Measurements from ENCODE around the gene CSTB.
A peak's percentile ranks its signal among the peaks of the same experiment; 100 is the strongest.

CSTB gene

GRCh38 chr21:43789276-43790009 lies 13.3 kb upstream of the CSTB start, which contains the start of gene RRP1:
Gene RRP1 (plus strand): TSS chr21:43789577. CDS start chr21:43789630, 53 bp downstream.
- peak; percentile 96 for DNase-seq (ENCODE audit: low spot score)

GRCh38 chr21:43786807-43787440 lies 10.8 kb upstream of the CSTB start:
- DNase-seq (ENCODE audit: low spot score) = no peak

DNA sequence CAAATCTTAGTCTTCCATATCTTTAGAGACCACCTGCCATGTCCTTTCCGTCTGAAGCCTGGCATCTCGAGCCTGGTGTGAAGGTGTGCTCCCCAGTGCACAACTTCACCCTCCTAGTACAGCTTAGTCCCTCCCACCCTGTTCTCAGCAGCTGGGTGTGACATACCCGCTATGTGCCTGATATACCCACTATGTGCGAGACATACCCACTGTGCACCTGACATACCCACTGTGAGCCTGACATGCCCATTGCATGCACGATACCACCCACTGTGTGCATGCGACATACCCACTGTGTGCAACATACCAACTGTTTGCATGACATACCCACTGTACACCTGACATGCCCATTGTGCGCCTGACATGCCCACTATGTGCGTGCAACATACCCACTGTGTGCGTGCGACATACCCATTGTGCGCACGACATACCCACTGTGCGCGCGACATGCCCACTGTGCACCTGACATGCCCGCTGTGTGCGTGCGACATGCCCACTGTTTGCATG lies 10.2 kb upstream of the CSTB start:
- DNase-seq (ENCODE audit: low spot score) = no peak

GRCh38 chr21:43785134-43785533 lies 9.0 kb upstream of the CSTB start:
- DNase-seq (ENCODE audit: low spot score) = no peak

- no peak for DNase-seq (ENCODE audit: low spot score)
Observed at GRCh38 chr21:43783098-43783700, 7.1 kb upstream of the CSTB start.

DNA sequence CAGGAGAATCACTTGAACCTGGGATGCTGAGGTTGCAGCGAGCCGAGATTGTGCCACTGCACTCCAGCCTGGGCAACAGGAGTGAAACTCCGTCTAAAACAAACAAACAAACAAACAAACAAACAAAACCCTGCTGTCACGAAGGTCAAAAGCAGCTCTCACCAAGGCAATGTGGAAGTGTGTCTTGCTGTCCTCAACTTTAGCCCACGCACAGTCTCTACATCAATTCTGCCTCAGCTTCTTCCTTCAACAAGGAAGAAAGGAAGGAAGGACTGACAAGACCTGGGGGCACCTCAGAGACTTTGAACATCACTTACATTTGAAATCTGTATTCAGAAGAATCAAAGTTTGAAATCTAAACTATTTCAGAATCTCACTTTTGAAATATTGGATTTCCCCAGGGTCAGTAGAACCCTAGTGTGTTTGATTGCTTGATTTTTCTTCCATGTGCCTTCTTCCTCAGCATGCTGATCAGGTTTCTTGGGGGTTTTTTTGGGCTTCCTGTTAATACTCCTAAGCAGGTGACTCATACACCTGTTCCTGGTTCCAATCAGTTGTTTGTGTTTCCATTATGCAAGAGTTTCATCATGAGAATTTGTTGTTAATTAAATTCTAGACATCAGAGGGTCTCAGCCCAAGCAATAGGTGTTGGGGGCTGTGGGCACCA lies 6.5 kb upstream of the CSTB start:
- DNase-seq (ENCODE audit: low spot score) = no peak

GRCh38 chr21:43781846-43782245 lies 5.7 kb upstream of the CSTB start:
- DNase-seq (ENCODE audit: low spot score) = no peak

GRCh38 chr21:43779660-43780059 lies 3.6 kb upstream of the CSTB start:
- no peak for DNase-seq (ENCODE audit: low spot score)

GRCh38 chr21:43778469-43779335 lies 2.6 kb upstream of the CSTB start:
- DNase-seq (ENCODE audit: low spot score) = no peak

- DNase-seq (ENCODE audit: low spot score) = no peak
Observed at GRCh38 chr21:43777953-43778352, 1.8 kb upstream of the CSTB start.

DNA sequence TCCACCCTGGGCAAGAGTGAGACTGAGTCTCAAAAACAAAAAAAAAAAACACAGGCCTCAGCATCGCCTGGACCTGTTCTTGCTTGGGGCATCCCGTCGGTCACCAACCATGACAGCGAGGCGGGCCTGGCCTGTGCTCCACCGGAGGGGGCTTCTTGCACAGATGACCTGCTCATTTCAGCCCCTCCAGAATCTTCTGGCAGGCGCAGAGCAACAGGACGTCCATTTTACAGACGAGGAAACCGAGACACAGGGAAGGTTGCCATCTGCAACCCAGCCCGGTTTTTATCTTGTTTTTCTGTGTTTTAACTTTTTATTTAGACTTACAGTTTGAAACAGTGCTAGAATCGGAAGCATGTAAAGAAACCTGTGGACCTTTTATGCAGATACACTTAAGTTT lies 918 bp downstream of the CSTB start:
- DNase-seq (ENCODE audit: low spot score) = no peak

DNA sequence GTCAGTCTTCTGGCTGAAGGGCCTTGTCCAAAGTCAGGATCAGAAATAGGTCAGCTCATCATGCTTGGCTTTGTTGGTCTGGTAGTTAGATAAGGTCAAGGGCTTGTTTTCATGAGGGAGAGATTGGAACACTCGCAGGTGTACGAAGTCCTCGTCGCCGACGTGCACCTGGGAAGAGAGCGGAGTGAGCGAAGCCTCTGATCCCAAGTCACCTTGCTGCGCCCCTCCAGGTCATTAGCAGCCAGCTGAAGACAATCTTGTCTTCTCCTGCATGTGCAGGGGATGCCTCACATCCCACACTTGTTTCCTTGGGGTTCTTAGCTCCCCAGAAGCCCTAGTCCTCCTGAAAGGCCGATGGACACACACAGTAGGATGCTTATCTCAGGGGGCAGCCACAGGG lies 1.9 kb downstream of the CSTB start:
- DNase-seq (ENCODE audit: low spot score) = no peak

DNA sequence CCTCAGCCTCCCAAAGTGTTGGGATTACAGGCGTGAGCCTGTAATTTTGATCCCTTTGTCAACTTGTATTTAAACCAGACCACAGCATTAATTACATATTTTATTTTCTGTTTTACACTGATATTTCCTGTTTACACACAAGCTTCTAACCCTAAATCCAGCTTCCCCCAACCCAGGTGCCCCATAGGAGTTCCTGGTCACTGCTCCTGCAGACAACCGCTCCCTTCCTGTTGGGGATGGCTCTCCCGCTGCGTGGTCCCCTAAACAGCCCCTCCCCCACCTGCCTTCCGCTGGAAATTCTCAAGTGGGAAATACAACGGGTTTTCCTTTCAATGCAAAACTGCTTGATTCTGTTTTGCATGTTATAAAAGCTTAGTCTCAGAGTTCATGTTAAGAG lies 3.7 kb downstream of the CSTB start:
- no peak for DNase-seq (ENCODE audit: low spot score)

DNA sequence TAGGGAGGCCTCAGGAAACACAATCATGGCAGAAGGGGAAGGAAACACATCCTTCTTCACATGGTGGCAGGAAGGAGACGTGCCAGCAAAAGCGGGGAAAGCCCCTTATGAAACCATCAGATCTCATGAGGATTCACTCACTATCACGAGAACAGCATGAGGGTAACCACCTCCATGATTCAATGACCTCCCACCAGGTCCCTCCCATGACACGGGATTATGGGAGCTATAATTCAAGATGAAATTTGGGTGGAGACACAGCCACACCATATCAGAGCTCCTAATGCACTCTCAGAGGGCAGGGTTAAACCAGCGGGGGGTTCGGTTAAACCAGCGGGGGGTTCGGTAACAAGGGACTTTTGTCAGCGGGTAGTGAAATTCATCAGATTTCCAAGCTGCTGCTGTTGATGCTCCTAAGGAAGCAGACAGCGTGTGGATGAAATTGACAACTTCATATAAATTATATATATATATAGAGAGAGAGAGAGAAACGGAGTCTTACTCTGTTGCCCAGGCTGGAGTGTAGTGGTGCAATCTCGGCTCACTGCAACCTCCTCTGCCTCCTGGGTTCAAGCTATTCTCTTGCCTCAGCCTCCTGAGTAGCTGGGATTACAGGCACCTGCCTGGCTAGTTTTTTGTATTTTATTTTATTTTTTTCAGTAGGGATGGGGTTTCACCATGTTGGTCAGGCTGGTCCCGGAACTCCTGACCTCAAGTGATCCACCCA lies 4.2 kb downstream of the CSTB start:
- no peak for DNase-seq (ENCODE audit: low spot score)

DNA sequence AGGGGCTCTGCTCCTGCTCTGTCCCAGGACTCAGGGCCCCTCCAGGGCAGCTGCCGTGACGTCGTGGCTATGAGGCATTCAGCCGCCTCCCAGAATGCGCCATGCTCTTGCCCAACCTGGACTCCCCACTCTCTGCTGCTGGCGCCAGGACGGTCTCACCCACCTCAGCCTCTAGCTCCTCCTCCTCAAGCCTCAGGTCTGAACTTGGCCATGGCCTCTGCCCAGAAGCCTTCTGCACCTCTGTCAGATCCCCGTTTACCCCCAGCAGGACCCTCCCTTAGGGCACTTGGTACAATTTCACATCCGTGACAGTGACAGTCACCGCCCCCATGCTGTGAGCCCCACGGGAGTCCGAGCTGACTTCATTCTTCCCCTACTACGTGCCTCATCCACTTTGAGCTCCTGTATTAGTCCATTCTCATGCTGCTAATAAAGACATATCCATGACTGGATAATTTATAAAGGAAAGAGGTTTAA lies 4.9 kb downstream of the CSTB start:
- no peak for DNase-seq (ENCODE audit: low spot score)

GRCh38 chr21:43770066-43770655 lies 5.9 kb downstream of the CSTB start:
- DNase-seq (ENCODE audit: low spot score) = no peak

DNA sequence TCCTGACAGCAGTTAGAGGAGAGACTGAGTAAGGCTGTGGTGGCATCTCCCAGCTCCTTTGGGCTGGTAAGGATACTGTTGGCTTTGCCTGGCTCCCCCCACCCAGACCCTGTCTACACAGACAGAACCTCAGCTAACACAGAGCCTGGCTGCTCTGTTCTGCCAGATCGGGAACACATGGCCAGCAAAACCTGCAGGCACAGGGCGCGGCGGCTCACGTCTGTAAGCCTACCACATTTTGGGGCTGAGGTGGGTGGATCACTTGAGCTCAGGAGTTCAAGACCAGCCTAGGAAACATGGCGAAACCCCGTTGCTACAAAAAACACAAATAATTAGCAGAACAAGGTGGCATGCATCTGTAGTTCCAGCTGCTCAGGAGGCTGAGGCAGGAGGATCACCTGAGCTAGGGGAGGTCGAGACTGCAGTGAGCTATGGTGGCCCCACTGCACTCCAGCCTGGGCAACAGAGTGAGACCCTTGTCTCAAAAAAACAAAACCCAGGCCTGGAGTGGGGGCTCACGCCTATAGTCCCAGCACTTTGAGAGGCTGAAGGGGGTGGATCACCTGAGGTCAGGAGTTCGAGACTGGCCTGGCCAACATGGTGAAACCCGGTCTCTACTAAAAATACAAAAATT lies 6.7 kb downstream of the CSTB start:
- no peak for DNase-seq (ENCODE audit: low spot score)

- no peak for DNase-seq (ENCODE audit: low spot score)
Observed at GRCh38 chr21:43768868-43769167, 7.3 kb downstream of the CSTB start.

- DNase-seq (ENCODE audit: low spot score) = no peak
Observed at GRCh38 chr21:43767984-43768867, 7.9 kb downstream of the CSTB start.

All from germinal center (tissue), 1 donor.